Colonic mucosa (tissue), 4 donors: ENCODE data around the gene ITPRID1. TPM values are rescaled to one million over a fixed set of nuclear protein-coding genes. Genes with fewer than 3 reads are reported as not detected.

Experiments
- DNase-seq: peaks from one replicate; pipeline ENCODE4 v3.0.0-alpha.2; 2020
- H3K27ac ChIP-seq: fragments of 200-600 bp; one replicate; pipeline ENCODE4 v1.8.0; 2021
- H3K27me3 ChIP-seq: fragments of 200-600 bp; one replicate; pipeline ENCODE4 v1.8.0; 2021
- H3K36me3 ChIP-seq: fragments of 200-600 bp; one replicate; pipeline ENCODE4 v1.8.0; 2021
- H3K4me1 ChIP-seq: fragments of 200-600 bp; one replicate; pipeline ENCODE4 v1.8.0; 2021; ENCODE audit warnings: mild to moderate bottlenecking
- H3K4me3 ChIP-seq: fragments of 200-600 bp; one replicate; pipeline ENCODE4 v1.8.0; 2021
- H3K9ac ChIP-seq, 2 donors: one replicate each; pipeline ENCODE4 v1.7.0; 2013; ENCODE audit warnings: control low read depth in 2 of 2, low read depth in 2 of 2, low read length in 2 of 2
- H3K9me3 ChIP-seq: fragments of 200-600 bp; one replicate; pipeline ENCODE4 v1.8.0; 2021
- CTCF ChIP-seq: fragments of 200-600 bp; IDR thresholded peaks from one replicate; pipeline ENCODE4 v1.8.0; 2022; ENCODE audit warnings: antibody characterized with exemption, mild to moderate bottlenecking
- intact Hi-C: fragments of 100-400 bp; cut with DNase I; formaldehyde crosslinking; loops from one replicate; pipeline ENCODE4 v1.14.1; 2022
- total RNA-seq, 2 donors: library from RNA; stranded (reverse); fragmentation: NEBNext Ultra II Directional in 1 of 2; extraction: Animal tissue kit (Norgen Biotek cat#: 25700) in 1 of 2; gene quantifications; one replicate each; pipeline ENCODE4 v1.2.1, GENCODE V29; 2021
- donor health status: healthy.
- donor health status: DM: no; HTN: no; CAD: no.
- donor health status: DM: no; HTN: no; CAD: no.

The ITPRID1 gene
- total RNA-seq, 2 donors from 2014 or later: 0.48 to 0.91 TPM

- intact Hi-C loops: no loop called here
These were observed 149.2 kb downstream of the ITPRID1 start for GRCh38 chr7:31663072-31663471.

GRCh38 chr7:31664890-31665289, 151.0 kb downstream of the ITPRID1 start:
- Histone ChIP-seq H3K9me3 (no peaks in the 10 kb centered on the region), H3K4me1 (no peaks in the 10 kb centered on the region), H3K27me3 (no peaks in the 10 kb centered on the region), H3K4me3 (no peak overlapping the region), H3K27ac (no peak overlapping the region), H3K36me3 (no peaks in the 10 kb centered on the region), H3K9ac (no peak overlapping the region)
- no peak for DNase-seq
- intact Hi-C loops: no loop called here
- no peak for TF ChIP-seq CTCF

More at GRCh38 chr7:31663072-31663471, 149.2 kb downstream of the ITPRID1 start:
- no peak for TF ChIP-seq CTCF
- H3K36me3 ChIP-seq: no peaks in the 10 kb centered on the region
- no peak overlapping the region for H3K27ac ChIP-seq
- H3K27me3 ChIP-seq: no peaks in the 10 kb centered on the region
- no peak for DNase-seq
- no peak overlapping the region for H3K4me3 ChIP-seq
- H3K9me3 ChIP-seq: no peaks in the 10 kb centered on the region
- H3K4me1 ChIP-seq: no peaks in the 10 kb centered on the region
- H3K9ac ChIP-seq: no peak overlapping the region

- Histone ChIP-seq H3K27me3 (no peaks in the 10 kb centered on the region), H3K9ac (no peak overlapping the region), H3K9me3 (no peaks in the 10 kb centered on the region), H3K4me1 (no peaks in the 10 kb centered on the region), H3K4me3 (no peak overlapping the region), H3K36me3 (no peaks in the 10 kb centered on the region), H3K27ac (no peak overlapping the region)
- intact Hi-C loops: no loop called here
- TF ChIP-seq CTCF: no peak
- DNase-seq: no peak
These were observed 151.7 kb downstream of the ITPRID1 start for GRCh38 chr7:31665546-31665945.

- intact Hi-C loops: no loop called here
- TF ChIP-seq CTCF: no peak
- no peaks in the 10 kb centered on the region for H3K9me3 ChIP-seq
These were observed 155.6 kb downstream of the ITPRID1 start for GRCh38 chr7:31669461-31669860.

GRCh38 chr7:31679574-31680305, 165.8 kb downstream of the ITPRID1 start:
- no peak for DNase-seq
- Histone ChIP-seq H3K27me3 (no peaks in the 10 kb centered on the region), H3K9ac (no peak overlapping the region)

More at GRCh38 chr7:31669461-31669860, 155.6 kb downstream of the ITPRID1 start:
- DNase-seq: no peak
- H3K27ac ChIP-seq: no peak overlapping the region
- H3K4me1 ChIP-seq: no peaks in the 10 kb centered on the region
- no peak overlapping the region for H3K4me3 ChIP-seq
- no peaks in the 10 kb centered on the region for H3K27me3 ChIP-seq
- H3K9ac ChIP-seq: no peak overlapping the region
- no peaks in the 10 kb centered on the region for H3K36me3 ChIP-seq

More at GRCh38 chr7:31679574-31680305, 165.8 kb downstream of the ITPRID1 start:
- no peaks in the 10 kb centered on the region for H3K4me1 ChIP-seq
- H3K27ac ChIP-seq: no peak overlapping the region
- H3K36me3 ChIP-seq: no peaks in the 10 kb centered on the region
- H3K4me3 ChIP-seq: no peak overlapping the region
- H3K9me3 ChIP-seq: no peaks in the 10 kb centered on the region
- intact Hi-C loops: no loop called here
- TF ChIP-seq CTCF: no peak
